ENCODE data around the gene WDHD1.

Gene WDHD1

DNA sequence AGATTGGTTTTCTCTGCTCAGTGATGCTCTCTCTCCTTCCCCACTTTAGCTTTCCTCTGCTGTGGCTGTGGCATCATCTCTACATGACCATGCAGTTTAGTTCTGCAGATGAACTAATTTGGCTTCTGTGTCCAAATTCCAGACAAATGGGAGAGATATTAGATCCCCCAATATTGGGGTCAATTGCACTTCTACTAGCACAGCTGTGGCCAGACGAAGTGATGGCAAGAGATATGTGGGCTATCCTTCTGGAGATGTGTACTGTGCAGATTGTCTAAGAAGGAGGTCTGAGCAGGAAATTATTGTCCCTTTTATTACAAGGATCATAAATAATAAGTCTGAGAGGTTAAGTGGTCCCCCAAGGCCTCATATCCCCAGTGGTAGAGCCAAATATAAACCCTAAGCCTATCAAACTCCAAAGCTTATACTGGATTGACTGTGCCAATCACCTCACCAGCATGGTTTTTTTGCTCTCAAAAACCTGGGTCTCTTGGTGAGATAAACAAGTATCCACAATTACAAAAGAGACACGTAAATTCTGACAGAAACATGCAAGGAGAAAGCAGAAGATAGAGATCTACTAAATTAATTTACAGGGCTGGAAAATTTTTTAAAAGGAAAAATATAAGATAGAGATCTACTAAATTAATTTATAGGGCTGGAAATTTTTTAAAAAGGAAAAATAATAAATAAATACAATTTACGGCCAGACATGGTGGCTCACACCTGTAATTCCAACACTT is 95.1 kb downstream of the WDHD1 start:
- Histone ChIP-seq H3K9ac (no peak overlapping the region), H3K27ac (no peak overlapping the region), H3K4me1 (ENCODE audit: low read depth, poor library complexity, severe bottlenecking) (no peaks in the 10 kb centered on the region), H4K20me1 (ENCODE audit: insufficient read depth) (no peaks in the 10 kb centered on the region), H3K4me2 (no peak overlapping the region), H3K27me3 (ENCODE audit: insufficient read depth, low read depth) (no peaks in the 10 kb centered on the region), H3K79me2 (ENCODE audit: insufficient read depth, low read depth) (no peaks in the 10 kb centered on the region), H2AFZ (ENCODE audit: low read depth) (no peak overlapping the region), H3K4me3 (IDR thresholded peaks at IDR 0.05; ENCODE audit: insufficient read depth, low read depth, low read length) (no peak overlapping the region), H3K36me3 (ENCODE audit: insufficient read depth) (no peaks in the 10 kb centered on the region)
- TF ChIP-seq, protein P1, sequence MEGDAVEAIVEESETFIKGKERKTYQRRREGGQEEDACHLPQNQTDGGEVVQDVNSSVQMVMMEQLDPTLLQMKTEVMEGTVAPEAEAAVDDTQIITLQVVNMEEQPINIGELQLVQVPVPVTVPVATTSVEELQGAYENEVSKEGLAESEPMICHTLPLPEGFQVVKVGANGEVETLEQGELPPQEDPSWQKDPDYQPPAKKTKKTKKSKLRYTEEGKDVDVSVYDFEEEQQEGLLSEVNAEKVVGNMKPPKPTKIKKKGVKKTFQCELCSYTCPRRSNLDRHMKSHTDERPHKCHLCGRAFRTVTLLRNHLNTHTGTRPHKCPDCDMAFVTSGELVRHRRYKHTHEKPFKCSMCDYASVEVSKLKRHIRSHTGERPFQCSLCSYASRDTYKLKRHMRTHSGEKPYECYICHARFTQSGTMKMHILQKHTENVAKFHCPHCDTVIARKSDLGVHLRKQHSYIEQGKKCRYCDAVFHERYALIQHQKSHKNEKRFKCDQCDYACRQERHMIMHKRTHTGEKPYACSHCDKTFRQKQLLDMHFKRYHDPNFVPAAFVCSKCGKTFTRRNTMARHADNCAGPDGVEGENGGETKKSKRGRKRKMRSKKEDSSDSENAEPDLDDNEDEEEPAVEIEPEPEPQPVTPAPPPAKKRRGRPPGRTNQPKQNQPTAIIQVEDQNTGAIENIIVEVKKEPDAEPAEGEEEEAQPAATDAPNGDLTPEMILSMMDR (conservative IDR thresholded peaks at IDR 0.05; ENCODE audit: low read depth, low read length), result no peak

- Histone ChIP-seq H3K4me2 (no peak overlapping the region), H3K4me1 (ENCODE audit: low read depth, poor library complexity, severe bottlenecking) (no peaks in the 10 kb centered on the region), H3K36me3 (ENCODE audit: insufficient read depth) (no peaks in the 10 kb centered on the region), H3K4me3 (IDR thresholded peaks at IDR 0.05; ENCODE audit: insufficient read depth, low read depth, low read length) (no peak overlapping the region), H2AFZ (ENCODE audit: low read depth) (no peak overlapping the region), H3K79me2 (ENCODE audit: insufficient read depth, low read depth) (no peaks in the 10 kb centered on the region), H3K9ac (no peak overlapping the region), H4K20me1 (ENCODE audit: insufficient read depth) (no peaks in the 10 kb centered on the region), H3K27me3 (ENCODE audit: insufficient read depth, low read depth) (no peaks in the 10 kb centered on the region), H3K27ac (no peak overlapping the region)
- TF ChIP-seq, protein P1 (conservative IDR thresholded peaks at IDR 0.05; ENCODE audit: low read depth, low read length), result no peak
These were observed 95.8 kb downstream of the WDHD1 start for GRCh38 chr14:54931101-54931500.

DNA sequence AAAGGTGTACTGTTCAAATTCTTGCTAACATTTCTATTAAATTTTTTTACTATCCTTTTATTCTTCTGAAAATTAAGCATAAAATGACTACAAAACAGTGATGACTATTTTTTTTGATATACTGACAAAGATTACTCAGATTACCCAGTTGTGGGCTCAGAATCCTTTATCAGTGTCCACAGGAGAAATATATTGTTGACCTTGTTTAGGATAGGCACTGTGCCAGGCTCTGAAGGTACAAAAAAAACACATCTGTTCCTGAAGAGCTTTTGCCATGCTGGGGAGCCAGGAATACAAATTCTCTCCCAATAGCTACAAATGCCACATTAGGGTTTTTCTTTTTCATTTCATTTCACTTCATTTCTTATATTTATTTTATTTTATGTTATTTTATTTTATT is 97.3 kb downstream of the WDHD1 start:
- Histone ChIP-seq H3K4me1 (ENCODE audit: low read depth, poor library complexity, severe bottlenecking) (no peaks in the 10 kb centered on the region), H3K27ac (no peak overlapping the region), H3K36me3 (ENCODE audit: insufficient read depth) (no peaks in the 10 kb centered on the region), H3K79me2 (ENCODE audit: insufficient read depth, low read depth) (no peaks in the 10 kb centered on the region), H2AFZ (ENCODE audit: low read depth) (no peak overlapping the region), H3K9ac (no peak overlapping the region), H4K20me1 (ENCODE audit: insufficient read depth) (no peaks in the 10 kb centered on the region), H3K4me3 (IDR thresholded peaks at IDR 0.05; ENCODE audit: insufficient read depth, low read depth, low read length) (no peak overlapping the region), H3K4me2 (no peak overlapping the region), H3K27me3 (ENCODE audit: insufficient read depth, low read depth) (no peaks in the 10 kb centered on the region)
- TF ChIP-seq, protein P1 (conservative IDR thresholded peaks at IDR 0.05; ENCODE audit: low read depth, low read length), result no peak

DNA sequence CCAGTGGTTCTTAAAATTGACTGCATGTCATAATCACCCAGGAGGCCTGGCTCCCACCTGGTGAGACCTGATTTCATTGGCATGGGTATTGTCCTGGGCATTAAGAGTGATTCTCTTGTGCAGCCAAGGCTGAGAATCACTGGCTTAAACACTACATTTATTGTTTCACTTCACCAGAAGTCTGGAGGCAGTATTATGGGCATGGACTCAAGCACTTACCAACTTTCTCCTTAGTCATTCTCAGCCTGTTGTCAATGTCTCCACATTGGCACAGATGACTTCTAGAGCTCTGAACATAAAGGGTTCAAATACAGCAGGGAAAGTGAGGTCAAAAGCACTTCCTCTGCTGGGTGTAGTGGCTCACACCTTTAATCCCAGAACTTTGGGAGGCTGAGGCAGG is 98.7 kb downstream of the WDHD1 start:
- Histone ChIP-seq H3K36me3 (ENCODE audit: insufficient read depth) (no peaks in the 10 kb centered on the region), H3K27me3 (ENCODE audit: insufficient read depth, low read depth) (no peaks in the 10 kb centered on the region), H3K4me2 (no peak overlapping the region), H3K4me1 (ENCODE audit: low read depth, poor library complexity, severe bottlenecking) (no peaks in the 10 kb centered on the region), H3K27ac (no peak overlapping the region), H3K79me2 (ENCODE audit: insufficient read depth, low read depth) (no peaks in the 10 kb centered on the region), H4K20me1 (ENCODE audit: insufficient read depth) (no peaks in the 10 kb centered on the region), H3K9ac (no peak overlapping the region), H3K4me3 (IDR thresholded peaks at IDR 0.05; ENCODE audit: insufficient read depth, low read depth, low read length) (no peak overlapping the region), H2AFZ (ENCODE audit: low read depth) (no peak overlapping the region)
- TF ChIP-seq, protein P1 (conservative IDR thresholded peaks at IDR 0.05; ENCODE audit: low read depth, low read length), result no peak
